ENCODE data around the gene B3GNT8.
"Not testable (repeated sequence)": the region's sequence is repeated elsewhere in the genome, so short reads cannot be mapped to it uniquely, and the experiment has no call there.

The B3GNT8 gene

DNA sequence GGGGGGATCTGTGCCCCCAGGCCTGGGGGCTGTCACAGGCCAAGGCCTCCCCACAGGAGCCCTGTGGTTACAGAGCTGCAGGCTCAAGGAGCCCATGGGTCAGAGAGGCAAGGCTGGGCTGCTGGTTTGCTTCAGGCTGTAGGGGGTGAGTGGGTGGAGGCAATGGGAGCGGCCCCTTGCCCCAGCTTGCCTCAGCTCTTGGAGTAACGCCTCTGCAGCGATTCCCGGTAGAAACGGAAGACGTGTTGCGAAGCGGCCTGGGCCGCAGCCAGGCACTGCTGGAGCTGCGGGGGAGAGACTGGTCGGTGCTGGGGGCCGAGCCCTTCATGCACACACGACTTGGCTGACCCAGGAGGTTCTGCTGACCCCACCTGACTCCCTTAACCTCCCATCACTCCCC lies 40.7 kb downstream of the B3GNT8 start:
- ATAC-seq = no peak

DNA sequence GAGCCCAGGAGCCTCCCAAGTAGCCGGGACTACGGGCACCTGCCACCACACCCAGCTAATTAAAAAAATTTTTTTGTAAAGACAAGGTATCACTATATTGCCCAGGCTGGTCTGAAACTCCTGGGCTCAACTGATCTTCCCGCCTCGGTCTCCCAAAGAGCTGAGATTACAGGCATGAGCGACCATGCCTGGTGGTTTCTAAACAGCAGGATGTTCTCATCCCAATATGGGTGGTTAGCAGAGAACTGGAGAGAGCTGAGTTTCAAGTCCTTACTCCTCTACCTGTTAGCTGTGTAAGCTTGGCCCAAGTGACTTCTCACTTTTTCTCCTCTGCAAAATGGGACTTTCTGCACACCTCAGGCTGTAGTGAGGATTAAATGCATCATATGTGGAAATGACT lies 42.8 kb downstream of the B3GNT8 start:
- ATAC-seq = no peak

DNA sequence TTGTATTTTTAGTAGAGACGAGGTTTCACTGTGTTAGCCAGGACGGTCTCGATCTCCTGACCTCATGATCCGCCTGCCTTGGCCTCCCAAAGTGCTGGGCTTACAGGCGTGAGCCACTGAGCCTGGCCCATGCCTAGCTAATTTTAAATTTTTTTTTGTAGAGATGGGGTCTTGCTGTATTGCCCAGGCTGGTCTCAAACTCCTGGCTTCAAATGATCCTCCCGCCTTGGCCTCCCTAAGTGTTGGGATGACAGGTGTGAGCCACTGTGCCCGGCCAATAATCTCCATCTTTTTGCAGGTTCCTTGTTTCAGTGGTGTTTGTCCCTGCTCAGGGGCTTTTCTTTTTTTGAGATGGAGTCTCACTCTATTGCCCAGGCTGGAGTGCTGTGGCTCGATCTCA lies 45.6 kb downstream of the B3GNT8 start:
- not testable (repeated sequence) for ATAC-seq

DNA sequence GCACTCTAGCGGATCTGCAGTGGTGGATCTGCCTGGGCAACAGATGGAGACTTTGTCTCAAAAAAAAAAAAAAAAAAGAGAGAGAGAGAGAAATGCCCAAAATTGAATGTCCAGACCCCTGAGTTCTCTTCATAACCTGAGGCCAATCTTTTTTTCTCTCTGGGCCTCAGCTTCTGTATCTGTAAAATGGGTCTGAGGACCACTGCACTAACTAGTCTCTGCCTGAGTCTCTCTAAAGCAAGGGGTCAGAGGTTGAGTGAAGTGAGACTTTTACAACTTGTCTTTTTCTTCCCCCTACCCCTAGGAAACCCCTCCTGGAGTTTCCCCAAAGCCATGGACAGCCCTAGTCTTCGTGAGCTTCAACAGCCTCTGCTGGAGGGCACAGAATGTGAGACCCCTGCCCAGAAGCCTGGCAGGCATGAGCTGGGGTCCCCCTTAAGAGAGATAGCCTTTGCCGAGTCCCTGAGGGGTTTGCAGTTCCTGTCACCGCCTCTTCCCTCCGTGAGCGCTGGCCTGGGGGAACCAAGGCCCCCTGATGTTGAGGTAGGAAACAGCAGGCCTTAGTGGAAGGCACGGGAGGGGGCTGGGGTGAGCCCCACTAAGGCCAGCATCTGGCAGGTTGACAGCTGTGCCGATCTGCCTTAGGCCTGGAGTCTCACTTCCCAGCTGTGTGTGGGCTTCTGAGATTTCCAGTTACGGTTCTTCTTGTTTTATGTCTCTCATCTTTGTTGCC lies 49.0 kb downstream of the B3GNT8 start:
- peak in 1 of 2 donors; percentile 18 for ATAC-seq

DNA sequence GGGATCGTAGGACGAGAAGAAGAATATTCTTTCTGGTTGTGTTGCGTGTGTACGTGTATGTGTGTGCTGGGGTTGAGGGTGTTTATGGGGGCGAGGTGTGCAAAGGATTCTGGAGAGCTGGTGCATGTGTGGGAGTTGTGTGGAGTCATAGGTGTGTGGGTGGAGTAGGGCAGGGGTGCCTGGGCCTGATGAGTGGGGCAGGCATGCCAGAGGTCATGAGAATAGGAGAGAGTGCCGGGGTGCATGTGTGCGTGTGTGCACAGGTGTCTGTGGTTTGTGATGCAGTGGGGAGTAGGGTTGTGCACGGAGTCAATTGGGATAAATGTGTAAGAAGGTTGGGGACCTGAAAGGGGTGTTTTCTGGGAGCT lies 50.2 kb downstream of the B3GNT8 start:
- ATAC-seq = peak; percentile 55 to 67

DNA sequence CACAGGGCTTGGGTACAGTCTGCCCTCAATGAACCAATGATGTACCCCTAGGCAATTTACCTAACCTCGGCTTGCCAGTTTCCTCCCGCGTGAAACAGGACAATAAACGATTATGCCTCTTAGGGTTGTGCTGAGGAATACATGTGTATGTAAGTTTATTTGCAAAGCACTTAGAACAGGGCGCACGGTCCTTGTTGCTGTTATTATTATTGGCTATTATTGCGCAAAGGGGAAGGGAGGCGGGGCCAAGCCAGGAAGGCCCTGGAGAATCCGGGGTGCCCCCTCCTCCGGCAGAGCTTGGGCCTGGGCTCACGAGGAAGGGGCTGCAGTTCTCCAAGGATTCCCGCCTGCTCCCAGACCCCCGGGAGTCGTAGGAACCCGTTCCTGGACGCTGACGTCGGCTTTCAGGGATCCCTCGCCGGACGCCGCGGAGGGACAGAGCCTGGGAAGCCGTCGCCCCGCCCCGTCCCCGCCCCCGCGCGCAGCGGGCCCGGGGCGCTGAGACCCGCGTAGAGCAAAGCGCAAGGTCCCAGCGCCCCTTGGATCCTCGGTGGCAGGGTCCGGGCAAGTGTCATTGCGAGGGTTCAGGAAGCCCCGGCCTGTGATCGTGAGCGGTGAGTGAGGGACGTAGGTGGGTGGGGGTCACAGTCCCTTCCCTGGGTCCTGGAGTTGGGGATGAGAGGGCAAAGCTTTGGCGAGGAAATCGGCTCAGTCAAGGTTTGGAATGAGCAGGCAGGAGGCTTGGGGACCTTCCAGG lies 50.8 kb downstream of the B3GNT8 start, which contains the start of gene TMEM91:
TMEM91 (plus strand) TSS at position 293 of the 757 bp plus-strand sequence. CDS start 1,777 bp downstream, outside the sequence.
- ATAC-seq = peak; percentile 38

All from activated CD4-positive, CD25-positive, alpha-beta regulatory T cell treated with anti-CD3 and anti-CD28 coated beads, Interleukin-2, amount 50 U/mL, for 24 hours (primary cell).